Neural cell (in vitro differentiated cells): Measurements from ENCODE around the gene FLT3.

Experiments used
- CTCF ChIP-seq: fragments of 450-650 bp; IDR thresholded peaks from 2 replicates; pipeline ENCODE4 v1.5.1; 2014; ENCODE audit warnings: antibody characterized with exemption, mild to moderate bottlenecking, moderate library complexity; ENCODE audit not compliant: poor library complexity, severe bottlenecking
- EP300 ChIP-seq: fragments of 450-650 bp; conservative IDR thresholded peaks from 2 replicates; pipeline ENCODE4 v1.6.1; 2014; ENCODE audit warnings: antibody characterized with exemption, mild to moderate bottlenecking, moderate library complexity; ENCODE audit not compliant: poor library complexity, severe bottlenecking
- EZH2 ChIP-seq: fragments of 200-600, 300-800 bp; shearing (Covaris generic), sonication (generic); IDR thresholded peaks from 2 replicates; pipeline ENCODE4 v1.6.1; 2014; ENCODE audit warnings: antibody characterized with exemption, low read length, borderline replicate concordance, mild to moderate bottlenecking; ENCODE audit not compliant: insufficient read depth, poor library complexity, severe bottlenecking
- POLR2AphosphoS5 ChIP-seq: IDR thresholded peaks from 2 replicates; pipeline ENCODE4 v1.6.1; 2012
- RAD21 ChIP-seq: fragments of 450-650 bp; conservative IDR thresholded peaks from 2 replicates; pipeline ENCODE4 v1.6.1; 2014; ENCODE audit warnings: antibody characterized with exemption, mild to moderate bottlenecking, moderate library complexity
- TAF1 ChIP-seq: IDR thresholded peaks from 2 replicates; pipeline ENCODE4 v1.6.1; 2012; ENCODE audit warnings: low read depth

GRCh38 chr13:28048768-28049167 lies 51.6 kb downstream of the FLT3 start:
- TF ChIP-seq CTCF (no peak), EP300 (no peak), TAF1 (no peak), RAD21 (no peak), POLR2AphosphoS5 (no peak), EZH2 (no peak)
